ENCODE results near the gene DCUN1D4. TPM values are rescaled to one million over a fixed set of nuclear protein-coding genes. Genes with fewer than 3 reads are reported as not detected.

The DCUN1D4 gene
- polyA plus RNA-seq, 1 donor from 2014 or later: 130 TPM

DNA sequence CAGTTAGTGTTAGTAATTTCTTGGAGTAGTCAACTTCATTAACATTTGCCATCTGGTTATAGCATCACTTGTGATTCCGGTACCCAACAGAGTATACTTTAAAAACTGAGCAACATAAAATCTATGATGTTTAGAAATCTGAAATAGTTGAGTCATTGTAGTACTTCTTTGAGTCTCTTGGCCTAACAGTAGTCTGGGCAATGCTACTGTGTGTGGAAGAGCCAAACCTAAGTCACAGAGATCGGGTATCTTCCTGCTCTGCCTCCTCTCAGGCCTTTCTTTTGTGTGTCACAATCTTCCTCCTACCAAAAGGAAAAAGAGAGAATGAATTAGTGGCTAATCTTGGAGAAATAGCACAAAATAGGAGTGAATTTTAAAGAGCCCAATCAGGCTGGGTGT is 25.5 kb downstream of the DCUN1D4 start:
- H3K9me3 ChIP-seq (ENCODE audit: low read length): no peaks in the 10 kb centered on the region
- H3K4me3 ChIP-seq (ENCODE audit: low read length): no peak overlapping the region
- no peaks in the 10 kb centered on the region for H3K9me2 ChIP-seq (ENCODE audit: insufficient read depth, low read length)
- H3K9ac ChIP-seq (ENCODE audit: low read length): no peak overlapping the region
- no peaks in the 10 kb centered on the region for H4K20me1 ChIP-seq (ENCODE audit: insufficient read depth)
- H3F3A ChIP-seq (ENCODE audit: insufficient read depth, low read length, poor library complexity, severe bottlenecking): no peaks in the 10 kb centered on the region
- H2AFZ ChIP-seq (ENCODE audit: low read depth, low read length): no peak overlapping the region
- peaks cover 4% of the 10 kb centered on the region for H3K79me2 ChIP-seq (replicated peaks; ENCODE audit: insufficient read depth, low read length)
- no peak for TF ChIP-seq SMC3 (conservative IDR thresholded peaks at IDR 0.05; ENCODE audit: poor library complexity)
- TF ChIP-seq MXI1 (conservative IDR thresholded peaks at IDR 0.05; ENCODE audit: poor library complexity, severe bottlenecking): no peak
- TF ChIP-seq, protein P1, sequence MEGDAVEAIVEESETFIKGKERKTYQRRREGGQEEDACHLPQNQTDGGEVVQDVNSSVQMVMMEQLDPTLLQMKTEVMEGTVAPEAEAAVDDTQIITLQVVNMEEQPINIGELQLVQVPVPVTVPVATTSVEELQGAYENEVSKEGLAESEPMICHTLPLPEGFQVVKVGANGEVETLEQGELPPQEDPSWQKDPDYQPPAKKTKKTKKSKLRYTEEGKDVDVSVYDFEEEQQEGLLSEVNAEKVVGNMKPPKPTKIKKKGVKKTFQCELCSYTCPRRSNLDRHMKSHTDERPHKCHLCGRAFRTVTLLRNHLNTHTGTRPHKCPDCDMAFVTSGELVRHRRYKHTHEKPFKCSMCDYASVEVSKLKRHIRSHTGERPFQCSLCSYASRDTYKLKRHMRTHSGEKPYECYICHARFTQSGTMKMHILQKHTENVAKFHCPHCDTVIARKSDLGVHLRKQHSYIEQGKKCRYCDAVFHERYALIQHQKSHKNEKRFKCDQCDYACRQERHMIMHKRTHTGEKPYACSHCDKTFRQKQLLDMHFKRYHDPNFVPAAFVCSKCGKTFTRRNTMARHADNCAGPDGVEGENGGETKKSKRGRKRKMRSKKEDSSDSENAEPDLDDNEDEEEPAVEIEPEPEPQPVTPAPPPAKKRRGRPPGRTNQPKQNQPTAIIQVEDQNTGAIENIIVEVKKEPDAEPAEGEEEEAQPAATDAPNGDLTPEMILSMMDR (IDR thresholded peaks at IDR 0.05; ENCODE audit: poor library complexity, severe bottlenecking): no peak
- no peak for TF ChIP-seq TAF1 (IDR thresholded peaks at IDR 0.05; ENCODE audit: low read depth)
- no peak for TF ChIP-seq EZH2 (IDR thresholded peaks at IDR 0.05; ENCODE audit: borderline replicate concordance, insufficient read depth, low read length, poor library complexity, severe bottlenecking)
- TF ChIP-seq RAD21 (conservative IDR thresholded peaks at IDR 0.05): no peak
- no peak for TF ChIP-seq EP300 (conservative IDR thresholded peaks at IDR 0.05; ENCODE audit: poor library complexity, severe bottlenecking)
- TF ChIP-seq POLR2AphosphoS5 (IDR thresholded peaks at IDR 0.05): no peak
- TF ChIP-seq REST (IDR thresholded peaks at IDR 0.05; ENCODE audit: borderline replicate concordance): no peak
- no peaks in the 10 kb centered on the region for H3K27me3 ChIP-seq (ENCODE audit: insufficient read depth, low read depth, low read length)
- no peak overlapping the region for H3K4me2 ChIP-seq (ENCODE audit: low read length)
- H3K36me3 ChIP-seq (ENCODE audit: insufficient read depth, low read length): peaks cover 27% of the 10 kb centered on the region
- H3K27ac ChIP-seq (ENCODE audit: low read length): no peak overlapping the region

DNA sequence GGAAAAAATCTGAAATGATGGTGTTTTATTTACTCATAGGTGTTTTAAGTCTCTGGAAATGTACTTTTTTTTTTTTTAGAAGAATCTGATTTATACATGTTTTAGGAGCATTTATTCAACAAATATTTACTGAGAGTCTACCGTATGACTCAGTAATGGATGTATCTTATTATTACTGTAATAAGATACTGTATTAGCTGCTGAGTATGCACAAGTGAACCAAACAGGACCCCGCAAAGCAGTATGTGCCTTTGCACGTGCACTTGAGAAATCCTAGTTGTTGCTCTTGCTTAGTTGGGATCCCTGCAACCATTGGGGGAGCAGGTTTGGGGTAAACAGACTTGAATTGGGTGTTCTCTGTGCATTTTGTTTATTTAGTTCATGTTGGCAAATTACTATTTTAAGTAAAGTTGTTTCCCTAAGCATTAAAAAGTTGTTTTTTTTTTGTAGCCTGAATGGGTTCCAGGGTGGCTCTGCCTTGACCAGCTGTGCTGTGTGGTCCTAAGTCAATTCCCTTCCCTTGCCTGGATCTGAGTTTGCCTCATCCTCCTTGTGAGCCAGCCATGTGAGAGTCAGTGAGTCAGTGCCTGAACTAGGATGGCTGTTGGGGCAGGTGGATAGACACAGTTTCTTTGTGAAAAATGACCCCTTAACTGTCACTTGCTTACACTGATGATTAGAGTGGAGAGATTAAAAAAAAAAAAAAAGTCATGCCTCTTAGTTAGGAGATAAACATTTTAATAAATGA is 27.7 kb downstream of the DCUN1D4 start:
- Histone ChIP-seq H3K9ac (ENCODE audit: low read length) (no peak overlapping the region), H3F3A (ENCODE audit: insufficient read depth, low read length, poor library complexity, severe bottlenecking) (no peaks in the 10 kb centered on the region), H3K9me2 (ENCODE audit: insufficient read depth, low read length) (no peaks in the 10 kb centered on the region), H3K79me2 (replicated peaks; ENCODE audit: insufficient read depth, low read length) (no peaks in the 10 kb centered on the region), H3K4me2 (ENCODE audit: low read length) (no peak overlapping the region), H3K27me3 (ENCODE audit: insufficient read depth, low read depth, low read length) (no peaks in the 10 kb centered on the region), H3K27ac (ENCODE audit: low read length) (no peak overlapping the region), H4K20me1 (ENCODE audit: insufficient read depth) (no peaks in the 10 kb centered on the region), H3K9me3 (ENCODE audit: low read length) (no peaks in the 10 kb centered on the region), H3K36me3 (ENCODE audit: insufficient read depth, low read length) (peaks cover 16% of the 10 kb centered on the region), H2AFZ (ENCODE audit: low read depth, low read length) (no peak overlapping the region), H3K4me3 (ENCODE audit: low read length) (no peak overlapping the region)
- no peak for TF ChIP-seq EP300 (conservative IDR thresholded peaks at IDR 0.05; ENCODE audit: poor library complexity, severe bottlenecking)
- TF ChIP-seq, protein P1 (IDR thresholded peaks at IDR 0.05; ENCODE audit: poor library complexity, severe bottlenecking): no peak
- no peak for TF ChIP-seq EZH2 (IDR thresholded peaks at IDR 0.05; ENCODE audit: borderline replicate concordance, insufficient read depth, low read length, poor library complexity, severe bottlenecking)
- TF ChIP-seq REST (IDR thresholded peaks at IDR 0.05; ENCODE audit: borderline replicate concordance): no peak
- no peak for TF ChIP-seq POLR2AphosphoS5 (IDR thresholded peaks at IDR 0.05)
- TF ChIP-seq RAD21 (conservative IDR thresholded peaks at IDR 0.05): no peak
- TF ChIP-seq TAF1 (IDR thresholded peaks at IDR 0.05; ENCODE audit: low read depth): no peak
- no peak for TF ChIP-seq MXI1 (conservative IDR thresholded peaks at IDR 0.05; ENCODE audit: poor library complexity, severe bottlenecking)
- no peak for TF ChIP-seq SMC3 (conservative IDR thresholded peaks at IDR 0.05; ENCODE audit: poor library complexity)

All from neural cell (in vitro differentiated cells).